ENCODE results near the gene MDFIC. TPM values are rescaled to one million over a fixed set of nuclear protein-coding genes. Genes with fewer than 3 reads are reported as not detected.

Gene MDFIC
- total RNA-seq, 1 donor from 2014 or later, result 39.0 TPM

DNA sequence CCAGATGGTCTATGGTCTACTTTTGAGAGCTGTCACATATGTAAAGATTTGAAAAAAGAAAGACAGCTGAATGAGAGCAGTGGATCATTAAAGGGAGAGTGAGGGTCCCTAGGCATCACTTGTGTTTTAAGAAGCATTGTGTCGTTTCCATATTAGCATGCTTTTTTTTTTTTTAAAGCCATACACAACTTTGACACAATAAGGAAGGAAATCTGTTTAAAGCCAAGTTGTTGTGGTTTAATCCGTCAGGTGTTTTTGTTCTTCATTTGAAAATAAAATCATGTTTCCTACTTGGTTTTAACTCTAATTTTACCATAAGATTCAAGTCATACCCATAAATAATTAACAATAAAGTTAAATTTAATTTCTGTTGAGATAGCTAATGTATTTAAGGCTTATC is 53.5 kb downstream of the MDFIC start:
- no peak for TF ChIP-seq CTCF (IDR thresholded peaks at IDR 0.05)
- Histone ChIP-seq H3K4me3 (no peak overlapping the region), H3K4me1 (peaks cover 13% of the 10 kb centered on the region), H3K27me3 (no peaks in the 10 kb centered on the region), H3K9me3 (no peaks in the 10 kb centered on the region), H3K27ac (no peak overlapping the region), H3K36me3 (peaks cover 7% of the 10 kb centered on the region)
- intact Hi-C loops (cut with DNase I), result no loop called here
- ATAC-seq, result no peak
- DNase-seq, result no peak

- H3K4me3 ChIP-seq, result no peak overlapping the region
- TF ChIP-seq CTCF (IDR thresholded peaks at IDR 0.05), result no peak
- no peak for DNase-seq
- H3K9me3 ChIP-seq, result no peaks in the 10 kb centered on the region
- H3K27ac ChIP-seq, result no peak overlapping the region
- intact Hi-C loops (cut with DNase I), result no loop called here
- H3K27me3 ChIP-seq, result no peaks in the 10 kb centered on the region
- peaks cover 7% of the 10 kb centered on the region for H3K36me3 ChIP-seq
- H3K4me1 ChIP-seq, result peaks cover 17% of the 10 kb centered on the region
- no peak for ATAC-seq
These were observed 54.8 kb downstream of the MDFIC start for GRCh38 chr7:114976666-114977065.

DNA sequence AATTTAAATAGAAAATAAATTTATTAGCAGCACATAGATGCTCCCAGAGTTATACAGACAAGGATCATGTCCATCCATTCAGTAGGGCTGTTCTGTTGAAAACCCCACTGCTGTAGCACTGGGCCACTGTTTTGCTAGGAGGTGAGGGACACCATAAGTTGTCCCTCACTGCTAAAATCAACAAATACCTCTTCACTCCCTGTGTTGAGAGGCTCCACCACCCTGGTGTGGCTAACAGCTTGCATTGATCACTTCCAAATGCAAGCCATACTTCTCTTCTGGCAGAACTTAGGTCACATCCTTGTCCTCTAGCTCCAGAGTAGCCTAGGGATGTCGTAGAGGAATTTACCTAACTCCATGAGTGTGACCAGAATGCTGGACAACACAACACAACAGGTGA is 55.4 kb downstream of the MDFIC start:
- TF ChIP-seq CTCF (IDR thresholded peaks at IDR 0.05), result no peak
- no peaks in the 10 kb centered on the region for H3K9me3 ChIP-seq
- no peaks in the 10 kb centered on the region for H3K27me3 ChIP-seq
- intact Hi-C loops (cut with DNase I), result no loop called here
- peaks cover 7% of the 10 kb centered on the region for H3K36me3 ChIP-seq
- DNase-seq (no peak), ATAC-seq (no peak)
- H3K27ac ChIP-seq, result no peak overlapping the region
- H3K4me1 ChIP-seq, result peaks cover 20% of the 10 kb centered on the region
- no peak overlapping the region for H3K4me3 ChIP-seq

DNA sequence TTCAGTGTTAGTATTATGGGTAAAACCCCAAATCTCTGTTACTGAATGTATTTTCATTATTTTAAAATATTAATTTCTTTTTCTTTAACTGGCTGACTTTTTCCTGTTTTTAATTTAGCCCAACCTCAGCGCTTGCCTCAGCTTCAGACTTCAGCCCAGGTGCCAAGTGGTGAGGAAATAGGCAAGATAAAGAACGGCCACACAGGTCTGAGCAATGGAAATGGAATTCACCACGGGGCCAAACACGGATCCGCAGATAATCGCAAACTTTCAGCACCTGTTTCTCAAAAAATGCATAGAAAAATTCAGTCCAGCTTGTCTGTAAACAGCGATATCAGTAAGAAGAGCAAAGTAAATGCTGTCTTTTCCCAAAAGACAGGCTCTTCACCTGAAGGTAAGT is 57.5 kb downstream of the MDFIC start:
- no peak for DNase-seq
- peak; percentile 85 for ATAC-seq
- no peak for TF ChIP-seq CTCF (IDR thresholded peaks at IDR 0.05)
- Histone ChIP-seq H3K4me3 (no peak overlapping the region), H3K27me3 (no peaks in the 10 kb centered on the region), H3K4me1 (peaks cover 20% of the 10 kb centered on the region), H3K9me3 (no peaks in the 10 kb centered on the region), H3K36me3 (peaks cover 7% of the 10 kb centered on the region), H3K27ac (no peak overlapping the region)
- intact Hi-C loops (cut with DNase I), result no loop called here

DNA sequence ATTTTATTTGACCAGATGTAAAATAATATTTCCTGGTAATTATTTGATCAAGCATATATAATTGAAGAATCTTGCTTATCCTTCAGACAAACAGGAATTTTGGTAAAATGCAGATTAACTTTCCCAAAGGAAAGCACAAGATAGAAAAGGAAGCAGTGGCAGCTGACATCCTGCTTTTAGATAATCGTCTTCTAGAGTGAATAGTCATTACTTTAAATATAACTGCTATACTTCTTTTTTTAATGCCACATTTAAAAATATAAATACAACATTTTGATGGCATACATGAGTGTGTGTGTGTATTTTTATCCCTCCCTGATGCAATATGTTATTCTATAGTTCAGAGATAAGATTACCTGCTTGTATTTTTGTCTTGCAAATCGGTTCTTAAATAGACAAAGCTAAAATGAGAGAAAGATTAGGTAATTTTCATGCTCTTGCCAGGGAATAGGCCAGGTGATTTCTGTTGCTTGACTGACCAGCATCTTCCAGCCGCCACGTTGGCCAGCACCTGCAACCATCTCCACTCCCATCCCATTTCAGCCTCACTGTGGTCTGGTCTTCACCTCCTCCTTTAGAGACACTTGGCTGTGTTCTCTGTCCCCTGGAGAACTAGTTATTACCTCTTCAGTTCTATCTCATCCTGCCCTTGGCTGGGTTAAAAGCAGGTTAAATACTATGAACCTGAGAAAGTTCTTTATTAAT is 58.1 kb downstream of the MDFIC start:
- DNase-seq (no peak), ATAC-seq (no peak)
- Histone ChIP-seq H3K27ac (no peak overlapping the region), H3K9me3 (no peaks in the 10 kb centered on the region), H3K4me1 (peaks cover 20% of the 10 kb centered on the region), H3K4me3 (no peak overlapping the region), H3K36me3 (peaks cover 7% of the 10 kb centered on the region), H3K27me3 (no peaks in the 10 kb centered on the region)
- no peak for TF ChIP-seq CTCF (IDR thresholded peaks at IDR 0.05)
- intact Hi-C loops (cut with DNase I), result no loop called here

- Histone ChIP-seq H3K4me3 (no peak overlapping the region), H3K4me1 (peaks cover 15% of the 10 kb centered on the region), H3K27ac (peak overlapping the region; percentile 6), H3K36me3 (peaks cover 7% of the 10 kb centered on the region), H3K9me3 (no peaks in the 10 kb centered on the region), H3K27me3 (no peaks in the 10 kb centered on the region)
- DNase-seq (no peak), ATAC-seq (peak; percentile 61)
- intact Hi-C loops (cut with DNase I), result no loop called here
- no peak for TF ChIP-seq CTCF (IDR thresholded peaks at IDR 0.05)
These were observed 59.4 kb downstream of the MDFIC start for GRCh38 chr7:114981323-114981722.
